Muscle of leg (tissue), 11 donors: ENCODE results near the gene SIK1. TPM values are rescaled to one million over a fixed set of nuclear protein-coding genes. Genes with fewer than 3 reads are reported as not detected.
A peak's percentile ranks its signal among the peaks of the same experiment; 100 is the strongest.

Experiments used
- DNase-seq: peaks from one replicate; pipeline ENCODE4 v3.0.0; 2013
- H3K27ac ChIP-seq: one replicate; pipeline ENCODE4 v1.5.1; 2013; ENCODE audit warnings: mild to moderate bottlenecking, low read length, control low read depth
- H3K27me3 ChIP-seq: one replicate; pipeline ENCODE4 v1.6.1; 2013; ENCODE audit warnings: low read length; ENCODE audit not compliant: control insufficient read depth, insufficient read depth
- H3K36me3 ChIP-seq: one replicate; pipeline ENCODE4 v1.6.1; 2013; ENCODE audit warnings: low read length; ENCODE audit not compliant: control insufficient read depth, insufficient read depth
- H3K4me1 ChIP-seq: one replicate; pipeline ENCODE4 v1.6.1; 2013; ENCODE audit warnings: low read length; ENCODE audit not compliant: control insufficient read depth, insufficient read depth
- H3K4me3 ChIP-seq: one replicate; pipeline ENCODE4 v1.5.1; 2013; ENCODE audit warnings: low read length, control low read depth
- H3K9me3 ChIP-seq: replicated peaks from 2 replicates; pipeline ENCODE4 v1.6.1; 2013; ENCODE audit warnings: low read depth, low read length; ENCODE audit not compliant: control insufficient read depth
- WGBS: methylation state at CpG from one replicate; pipeline ENCODE4 v1.1.5; 2013; ENCODE audit warnings: missing lambda C conversion rate; ENCODE audit not compliant: insufficient coverage; 5-methylcytosine and 5-hydroxymethylcytosine counted together
- polyA plus RNA-seq, 8 donors: library from polyadenylated mRNA; unstranded; fragments of 120-200 nt; gene quantifications; one replicate each; pipeline versions ENCODE4 v1.2.1 to v1.2.3, GENCODE V29; 2013; ENCODE audit warnings: inconsistent platforms in 1 of 8, low replicate concordance in 1 of 8; ENCODE audit not compliant: insufficient read length in 8 of 8, insufficient read depth in 1 of 8
- total RNA-seq: library from RNA; stranded (reverse); fragments of 120-200 nt; gene quantifications from one replicate; pipeline ENCODE4 v1.2.4, GENCODE V29; 2013

SIK1 gene
- total and polyA plus RNA-seq, 9 donors = 0.66 to 6.8 (median 2.1) TPM; not detected in 1

DNA sequence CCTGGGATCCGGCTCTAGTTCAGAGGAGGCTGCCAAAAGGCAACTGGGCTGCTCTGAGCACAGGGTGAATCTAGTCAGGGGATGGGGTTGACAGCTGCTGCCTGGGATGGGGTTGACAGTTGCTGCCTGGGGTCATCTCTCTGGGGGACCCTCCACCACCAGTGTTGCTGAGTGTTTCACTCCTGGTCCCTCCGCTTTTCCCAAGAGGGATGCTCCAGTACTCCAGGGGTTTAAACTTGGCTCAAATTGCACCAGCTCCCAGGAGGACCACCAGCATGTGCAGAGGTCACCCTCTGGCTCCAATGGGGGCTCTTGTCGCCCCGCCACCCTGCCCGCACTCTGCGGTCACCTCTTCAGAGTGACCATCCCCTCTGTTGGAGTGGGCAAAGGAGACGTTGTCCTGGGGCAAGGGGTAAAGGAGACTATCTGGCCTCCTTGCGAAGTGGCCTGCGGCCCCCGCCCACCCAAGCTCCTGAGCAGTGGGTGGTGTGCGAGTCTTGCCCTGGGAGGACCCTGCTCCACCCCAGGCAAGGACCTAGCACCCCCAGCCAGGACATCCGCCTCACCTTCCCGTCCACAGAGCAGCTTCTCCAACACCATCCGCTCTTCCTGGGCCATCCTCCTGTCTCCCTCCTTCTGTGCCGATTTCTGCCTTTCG lies 52.6 kb downstream of the SIK1 start:
- no peak for DNase-seq
- Histone ChIP-seq H3K9me3 (no peaks in the 10 kb centered on the region), H3K27ac (no peak overlapping the region), H3K4me1 (peaks cover 35% of the 10 kb centered on the region), H3K4me3 (no peak overlapping the region), H3K27me3 (no peaks in the 10 kb centered on the region), H3K36me3 (no peaks in the 10 kb centered on the region)
- 96% methylated on average over 6 of the region's 16 CpGs for WGBS

DNA sequence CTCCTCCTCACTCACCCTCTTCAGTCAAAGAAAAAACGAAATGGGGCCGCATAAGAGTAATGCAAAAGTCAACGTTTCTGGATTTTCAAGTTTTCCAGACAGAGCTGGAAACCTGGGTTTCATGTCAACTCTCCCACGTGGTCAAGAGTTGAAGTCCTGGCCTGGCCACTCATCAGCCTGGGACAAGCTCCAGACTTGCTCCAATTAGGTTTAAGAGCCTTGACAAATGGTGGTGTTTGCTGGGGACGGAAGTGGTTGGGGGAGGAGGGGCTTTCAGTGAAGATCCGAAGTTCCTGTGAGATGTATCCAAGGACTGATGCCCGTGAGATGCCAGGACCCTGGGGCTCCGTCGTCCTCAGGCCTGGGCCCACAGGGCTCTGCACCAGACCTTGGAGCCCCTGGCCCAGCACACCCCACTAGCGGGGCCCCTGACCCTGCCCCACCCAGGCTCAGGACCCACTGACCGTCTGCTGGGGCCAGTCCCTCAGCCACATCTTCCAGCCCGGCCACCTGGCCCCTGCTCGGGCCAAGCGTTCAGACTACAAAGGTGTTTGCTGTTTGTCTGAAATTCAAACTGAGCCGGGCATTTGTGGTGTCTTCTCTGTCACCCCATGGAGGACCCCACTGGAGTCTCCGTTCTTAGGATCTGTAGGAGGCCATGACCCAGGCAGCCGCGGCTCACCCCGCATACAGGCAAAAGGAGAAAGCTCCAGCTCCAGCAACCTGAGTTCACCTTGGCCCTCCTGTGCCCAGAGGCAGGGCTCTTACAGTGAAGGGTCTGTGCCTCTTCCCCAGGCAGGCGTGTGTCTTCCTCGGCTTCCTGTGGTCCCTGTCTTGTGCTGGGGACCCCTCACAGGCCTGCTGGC lies 53.3 kb downstream of the SIK1 start:
- no peak overlapping the region for H3K4me3 ChIP-seq
- H3K27ac ChIP-seq = no peak overlapping the region
- 65% methylated on average over 15 of the region's 21 CpGs for WGBS
- no peaks in the 10 kb centered on the region for H3K9me3 ChIP-seq
- H3K36me3 ChIP-seq = no peaks in the 10 kb centered on the region
- H3K4me1 ChIP-seq = peaks cover 42% of the 10 kb centered on the region
- H3K27me3 ChIP-seq = no peaks in the 10 kb centered on the region
- peak; percentile 65 for DNase-seq

GRCh38 chr21:43372663-43373361 lies 54.1 kb downstream of the SIK1 start:
- no peak overlapping the region for H3K27ac ChIP-seq
- WGBS = 84% methylated on average over 22 of the region's 26 CpGs
- H3K27me3 ChIP-seq = peaks cover 4% of the 10 kb centered on the region
- H3K9me3 ChIP-seq = no peaks in the 10 kb centered on the region
- H3K4me1 ChIP-seq = peaks cover 47% of the 10 kb centered on the region
- no peaks in the 10 kb centered on the region for H3K36me3 ChIP-seq
- DNase-seq = peak; percentile 21
- H3K4me3 ChIP-seq = no peak overlapping the region

- Histone ChIP-seq H3K4me1 (peaks cover 57% of the 10 kb centered on the region), H3K36me3 (no peaks in the 10 kb centered on the region), H3K27ac (no peak overlapping the region), H3K27me3 (peaks cover 4% of the 10 kb centered on the region), H3K9me3 (no peaks in the 10 kb centered on the region), H3K4me3 (no peak overlapping the region)
- WGBS = 99% methylated on average over 7 of the region's 9 CpGs
- DNase-seq = no peak
Observed at GRCh38 chr21:43371786-43372185, 55.1 kb downstream of the SIK1 start.

GRCh38 chr21:43370888-43371570 lies 55.9 kb downstream of the SIK1 start:
- no peaks in the 10 kb centered on the region for H3K36me3 ChIP-seq
- H3K9me3 ChIP-seq = no peaks in the 10 kb centered on the region
- peaks cover 61% of the 10 kb centered on the region for H3K4me1 ChIP-seq
- no peak for DNase-seq
- no peak overlapping the region for H3K4me3 ChIP-seq
- whole genome bisulfite sequencing = 78% methylated on average over 1 of the region's 2 CpGs
- peaks cover 4% of the 10 kb centered on the region for H3K27me3 ChIP-seq
- no peak overlapping the region for H3K27ac ChIP-seq

DNA sequence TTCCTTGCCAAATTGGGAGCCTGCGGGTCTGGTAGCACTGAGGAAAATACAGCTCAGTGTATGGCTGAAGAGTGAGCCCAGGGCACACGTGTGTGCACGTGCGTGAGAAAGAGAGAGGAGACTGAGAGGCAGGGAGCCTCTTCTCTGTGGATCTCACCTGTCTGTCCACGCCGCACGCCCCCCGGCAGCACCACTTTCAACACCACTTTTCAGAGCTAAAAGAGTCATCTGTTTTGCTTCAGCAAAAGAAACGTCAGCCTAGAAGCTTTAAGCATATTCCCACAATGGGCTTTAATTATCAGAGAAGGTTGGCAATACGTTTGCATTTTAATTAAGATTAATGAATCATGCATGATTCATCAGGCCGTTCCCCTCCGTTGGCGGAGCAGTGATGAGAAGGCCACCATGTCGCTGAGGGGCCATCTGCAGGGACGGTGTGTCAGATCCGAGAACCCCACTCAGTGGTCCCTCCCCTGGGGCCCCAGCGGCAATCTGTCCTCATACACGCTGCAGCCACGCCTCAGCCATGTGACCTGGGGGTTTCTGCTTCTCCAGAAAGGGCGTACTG lies 56.8 kb downstream of the SIK1 start:
- WGBS = 31% methylated on average over 4 of the region's 20 CpGs
- no peak for DNase-seq
- Histone ChIP-seq H3K27ac (no peak overlapping the region), H3K27me3 (peaks cover 4% of the 10 kb centered on the region), H3K4me1 (peaks cover 65% of the 10 kb centered on the region), H3K36me3 (no peaks in the 10 kb centered on the region), H3K4me3 (no peak overlapping the region), H3K9me3 (no peaks in the 10 kb centered on the region)

DNA sequence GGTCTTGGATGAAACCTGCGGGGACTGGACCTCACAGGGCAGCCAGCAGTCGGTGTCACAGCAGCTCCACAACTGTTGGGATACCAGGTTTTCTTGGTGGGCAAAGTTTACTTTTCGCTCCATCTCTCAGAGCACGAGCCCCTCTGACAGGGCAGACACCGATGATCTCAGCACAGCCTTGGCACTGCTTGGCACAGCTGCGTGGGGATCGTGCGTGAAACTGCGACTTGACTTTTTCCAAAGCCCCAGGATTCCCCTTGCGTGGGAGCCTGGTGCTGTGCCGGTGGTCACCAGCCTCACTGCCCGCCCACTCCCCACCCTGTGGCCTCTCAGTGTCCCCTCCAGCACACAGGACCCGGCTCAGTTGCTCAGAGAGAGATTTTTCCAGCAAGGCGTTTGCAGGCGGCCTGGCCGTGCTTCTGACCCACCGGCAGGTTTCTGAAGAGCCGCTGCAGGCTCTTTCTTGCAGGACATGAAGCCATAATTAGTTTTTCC lies 57.3 kb downstream of the SIK1 start:
- Histone ChIP-seq H3K4me1 (peaks cover 68% of the 10 kb centered on the region), H3K27ac (no peak overlapping the region), H3K36me3 (no peaks in the 10 kb centered on the region), H3K9me3 (no peaks in the 10 kb centered on the region), H3K4me3 (no peak overlapping the region), H3K27me3 (peaks cover 4% of the 10 kb centered on the region)
- 48% methylated on average over 18 of the region's 18 CpGs for WGBS
- DNase-seq = no peak

DNA sequence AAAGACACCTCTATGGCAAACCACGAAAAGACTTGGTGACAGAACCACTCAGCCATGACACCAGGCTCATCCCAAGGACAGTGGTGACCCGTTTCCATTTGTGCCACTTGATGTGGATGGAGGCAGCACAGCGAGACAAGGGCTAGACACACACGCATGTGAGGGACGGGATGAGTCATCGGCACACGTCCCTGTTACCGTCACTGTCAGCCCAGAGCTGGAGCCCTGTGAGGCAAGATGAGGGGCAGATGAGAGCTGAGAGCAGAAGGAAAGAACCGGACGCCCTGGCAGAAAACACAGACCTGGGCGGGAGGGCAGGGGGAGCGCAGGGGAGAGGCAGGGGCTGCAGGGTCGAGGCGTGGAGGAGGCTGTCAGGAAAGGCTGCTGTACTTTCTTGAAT lies 57.8 kb downstream of the SIK1 start:
- peak; percentile 59 for DNase-seq
- H3K9me3 ChIP-seq = no peaks in the 10 kb centered on the region
- H3K4me3 ChIP-seq = no peak overlapping the region
- no peak overlapping the region for H3K27ac ChIP-seq
- no peaks in the 10 kb centered on the region for H3K36me3 ChIP-seq
- peaks cover 4% of the 10 kb centered on the region for H3K27me3 ChIP-seq
- 42% methylated on average over 14 of the region's 14 CpGs for WGBS
- peaks cover 64% of the 10 kb centered on the region for H3K4me1 ChIP-seq

DNA sequence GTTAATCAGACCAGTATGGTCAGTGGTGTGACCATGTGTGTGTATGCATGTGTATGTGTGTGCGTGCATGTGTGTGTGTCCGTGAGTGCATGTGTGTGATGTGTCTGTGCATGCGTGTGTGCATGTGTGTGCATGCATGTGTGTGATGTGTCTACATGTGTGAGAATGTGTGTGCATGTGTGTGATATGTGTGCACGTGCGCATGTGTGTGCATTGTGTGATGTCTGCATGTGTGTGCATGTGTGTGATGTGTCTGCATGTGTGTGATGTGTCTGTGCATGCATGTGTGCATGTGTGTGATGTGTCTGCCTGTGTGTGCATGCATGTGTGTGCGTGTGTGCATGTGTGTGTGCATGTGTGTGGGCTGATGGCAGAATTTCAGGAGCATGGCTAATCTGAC lies 58.2 kb downstream of the SIK1 start:
- DNase-seq = no peak

More for the DNA sequence above, 58.2 kb downstream of the SIK1 start:
- no peak overlapping the region for H3K27ac ChIP-seq
- H3K27me3 ChIP-seq = peaks cover 4% of the 10 kb centered on the region
- H3K9me3 ChIP-seq = no peaks in the 10 kb centered on the region
- no peaks in the 10 kb centered on the region for H3K36me3 ChIP-seq
- H3K4me1 ChIP-seq = peaks cover 62% of the 10 kb centered on the region
- WGBS = 92% methylated on average over 5 of the region's 6 CpGs
- no peak overlapping the region for H3K4me3 ChIP-seq
